A549 (cell line): ENCODE results near the gene PDE3A. TPM values are rescaled to one million over a fixed set of nuclear protein-coding genes. Genes with fewer than 3 reads are reported as not detected.

Experiments used
- ATAC-seq, 2 experiments: fragments of 200-7000 bp in 1 of 2; fragments of >200 bp in 1 of 2; cut with Nextera tagmentation in 1 of 2; cut with Tn5 transposase in 1 of 2; 3 replicates each; pipeline versions ENCODE4 v1.8.0 to v1.9.1; 2018 to 2020; ENCODE audit warnings: mild to moderate bottlenecking in 1 of 2, moderate library complexity in 1 of 2
- CTCF ChIA-PET: fragments of 300-600 bp; sonication (Branson Sonifier 250); formaldehyde crosslinking; extraction: SDS; loops from one replicate; lab custom pipeline; 2021; ENCODE audit warnings: antibody characterized with exemption, inconsistent platforms; lab: Yijun Ruan, JAX
- POLR2A ChIA-PET: fragments of 350-600 bp; formaldehyde crosslinking; extraction: SDS; loops from one replicate; lab custom pipeline; 2021; ENCODE audit warnings: antibody characterized with exemption, inconsistent platforms; lab: Yijun Ruan, JAX
- DNase-seq, 2 experiments: peaks; one replicate each; pipeline versions ENCODE4 v3.0.0 to v3.0.0-alpha.2; 2011 to 2016; ENCODE audit warnings: low read depth in 1 of 2, low spot score in 1 of 2
- FAIRE-seq: peaks from 2 replicates; lab custom pipeline; 2011; peaks lifted over from hg19 to GRCh38; lab: Jason Lieb, UNC
- H3K27ac ChIP-seq, 2 experiments: fragments of >200 bp; sonication (Bioruptor Twin); formaldehyde crosslinking; 3 replicates each; pipeline ENCODE4 v1.5.1; 2016 to 2017
- H3K4me1 ChIP-seq: fragments of >200 bp; sonication (Bioruptor Twin); formaldehyde crosslinking; 3 replicates; pipeline ENCODE4 v1.6.1; 2016
- H3K4me2 ChIP-seq: fragments of >200 bp; sonication (Bioruptor Twin); formaldehyde crosslinking; 3 replicates; pipeline ENCODE4 v1.6.1; 2016
- H3K4me3 ChIP-seq: fragments of >200 bp; sonication (Bioruptor Twin); formaldehyde crosslinking; 3 replicates; pipeline ENCODE4 v1.5.1; 2016
- H3K9me3 ChIP-seq: fragments of >200 bp; sonication (Bioruptor Twin); formaldehyde crosslinking; 3 replicates; pipeline ENCODE4 v1.6.1; 2016
- ATOH8 ChIP-seq: fragments of 250-450 bp; sonication (Bioruptor Pico); IDR thresholded peaks from 2 replicates; pipeline ENCODE4 v1.5.0; 2020; ENCODE audit warnings: low read depth, mild to moderate bottlenecking, moderate library complexity
- BCL3 ChIP-seq: fragments of >200 bp; sonication (Bioruptor Twin); formaldehyde crosslinking; IDR thresholded peaks from 3 replicates; pipeline ENCODE4 v1.6.1; 2016
- ELK1 ChIP-seq: fragments of 150-350 bp; IDR thresholded peaks from 2 replicates; pipeline ENCODE4 v1.6.1; 2014; ENCODE audit warnings: low read depth, mild to moderate bottlenecking, low read length
- EP300 ChIP-seq, 2 experiments: fragments of >200 bp; sonication (Bioruptor Twin); formaldehyde crosslinking; IDR thresholded peaks; 2 replicates in 1 of 2; 3 replicates in 1 of 2; pipeline ENCODE4 v1.6.1; 2016 to 2017
- FOSL2 ChIP-seq, 2 experiments: fragments of 450-650 bp in 1 of 2; fragments of >200 bp in 1 of 2; sonication (Bioruptor Twin) in 1 of 2; formaldehyde crosslinking; IDR thresholded peaks; 2 replicates each; pipeline versions ENCODE4 v1.5.0 to v1.6.1; 2016 to 2020; ENCODE audit warnings: mild to moderate bottlenecking in 1 of 2, moderate library complexity in 1 of 2
- GATA3 ChIP-seq: IDR thresholded peaks from 2 replicates; pipeline ENCODE4 v1.6.1; 2012; ENCODE audit warnings: borderline replicate concordance
- HOXB13 ChIP-seq: fragments of 250-450 bp; sonication (Bioruptor Pico); IDR thresholded peaks from 2 replicates; pipeline ENCODE4 v1.5.0; 2020; ENCODE audit warnings: low read depth, mild to moderate bottlenecking, moderate library complexity
- HOXB5 ChIP-seq: fragments of 250-450 bp; sonication (Bioruptor Pico); IDR thresholded peaks from 2 replicates; pipeline ENCODE4 v1.5.0; 2020; ENCODE audit warnings: mild to moderate bottlenecking, moderate library complexity
- KDM1A ChIP-seq: fragments of 200-600 bp; sonication (generic); IDR thresholded peaks from 2 replicates; pipeline ENCODE4 v1.6.1; 2016; ENCODE audit warnings: low read depth, mild to moderate bottlenecking
- MAFK ChIP-seq: fragments of 450-650 bp; IDR thresholded peaks from 2 replicates; pipeline ENCODE4 v1.6.1; 2014; ENCODE audit not compliant: partially characterized antibody
- MAZ ChIP-seq: fragments of 150-350 bp; IDR thresholded peaks from 2 replicates; pipeline ENCODE4 v1.6.1; 2014; ENCODE audit warnings: antibody characterized with exemption, low read depth, low read length, borderline replicate concordance
- MYC ChIP-seq: IDR thresholded peaks from 2 replicates; pipeline ENCODE4 v1.6.1; 2012; ENCODE audit warnings: mild to moderate bottlenecking, inconsistent platforms, low read length, improper control_type of control experiment, borderline replicate concordance
- RFX5 ChIP-seq: fragments of 450-650 bp; IDR thresholded peaks from 2 replicates; pipeline ENCODE4 v1.7.1; 2014; ENCODE audit warnings: antibody characterized with exemption, mild to moderate bottlenecking, moderate library complexity
- TFCP2L1 ChIP-seq: fragments of 250-450 bp; sonication (Bioruptor Pico); IDR thresholded peaks from 2 replicates; pipeline ENCODE4 v1.5.0; 2021; ENCODE audit warnings: mild to moderate bottlenecking
- USF2 ChIP-seq: fragments of 450-650 bp; IDR thresholded peaks from 2 replicates; pipeline ENCODE4 v1.6.1; 2014; ENCODE audit warnings: antibody characterized with exemption
- WGBS: methylation state at CpG from one replicate; pipeline ENCODE4 v1.1.6; 2017; ENCODE audit errors: missing lambda C conversion rate; 5-methylcytosine and 5-hydroxymethylcytosine counted together
- polyA plus RNA-seq, 4 experiments: library from polyadenylated mRNA; depleted of rRNA in 3 of 4; stranded (reverse); fragments of >200 nt; fragmentation: RNase III in 1 of 4; extraction: RNeasy Plus Mini Kit Qiagen cat#74134 plus additional on column Dnase treatment in 1 of 4; gene quantifications; 2 replicates in 3 of 4; 3 replicates in 1 of 4; pipeline ENCODE4 v1.2.3, GENCODE V29; 2011 to 2017

PDE3A gene
- polyA plus RNA-seq, 2 of the 4 experiments (the other 2 are of a cell fraction) = 7.6 to 12.7 TPM

GRCh38 chr12:20523658-20524057 lies 155.3 kb downstream of the PDE3A start:
- no peak for DNase-seq
- H3K9me3 ChIP-seq = peaks cover 19% of the 10 kb centered on the region; the same call in 2 of the 3 replicates
- no peak for ATAC-seq
- POLR2A ChIA-PET = no interaction called here
- H3K27ac ChIP-seq = peak overlapping the region; percentile 70 to 85
- peaks cover 47% of the 10 kb centered on the region for H3K4me1 ChIP-seq
- no peak overlapping the region for H3K4me3 ChIP-seq
- TF ChIP-seq MAZ (no peak), FOSL2 (IDR thresholded peaks at IDR 0.05) (no peak; the same call in 1 of the 2 replicates), FOSL2 (CRISPR knock-in tag; IDR thresholded peaks at IDR 0.05) (peak; percentile 83)
- peak overlapping the region; percentile 38 for H3K4me2 ChIP-seq
- no peak for FAIRE-seq
- CTCF ChIA-PET = interaction anchor here (1.3 to 1.9 kb wide), 2 partner anchors 15 to 25 kb away, joined by 3 to 6 read pairs; no protein-coding TSS in a partner anchor
- 39% methylated on average over 2 of the region's 2 CpGs for WGBS

- WGBS = 88% methylated on average over 5 of the region's 5 CpGs
Observed at GRCh38 chr12:20524113-20524512, 155.8 kb downstream of the PDE3A start.

GRCh38 chr12:20525064-20525610 lies 156.8 kb downstream of the PDE3A start:
- Histone ChIP-seq H3K27ac (peak overlapping the region; percentile 85 to 95), H3K9me3 (peaks cover 19% of the 10 kb centered on the region; the same call in 2 of the 3 replicates), H3K4me2 (peak overlapping the region; percentile 82), H3K4me3 (no peak overlapping the region), H3K4me1 (peaks cover 61% of the 10 kb centered on the region)
- TF ChIP-seq MAFK (no peak), MYC (no peak), FOSL2 (IDR thresholded peaks at IDR 0.05) (peak; percentile 6; the same call in 1 of the 2 replicates), FOSL2 (CRISPR knock-in tag; IDR thresholded peaks at IDR 0.05) (no peak)
- ChIA-PET POLR2A (no interaction called here), CTCF (interaction anchor here (1.9 kb wide), 1 partner anchor 24 kb away, joined by 6 read pairs; no protein-coding TSS in a partner anchor)
- no peak for ATAC-seq
- 79% methylated on average over 4 of the region's 4 CpGs for WGBS
- no peak for FAIRE-seq
- peak in 1 of 2 experiments; percentile 49 for DNase-seq

More at GRCh38 chr12:20524113-20524512, 155.8 kb downstream of the PDE3A start:
- DNase-seq = no peak
- FAIRE-seq = no peak
- ATAC-seq = no peak
- Histone ChIP-seq H3K9me3 (peaks cover 19% of the 10 kb centered on the region; the same call in 2 of the 3 replicates), H3K4me1 (peaks cover 52% of the 10 kb centered on the region)
- CTCF ChIA-PET = interaction anchor here (1.3 to 1.9 kb wide), 2 partner anchors 15 to 25 kb away, joined by 3 to 6 read pairs; no protein-coding TSS in a partner anchor
- POLR2A ChIA-PET = no interaction called here
- TF ChIP-seq ELK1 (no peak), TFCP2L1 (no peak), ATOH8 (CRISPR knock-in tag) (no peak), BCL3 (no peak), HOXB5 (CRISPR knock-in tag) (no peak), KDM1A (no peak), RFX5 (no peak), USF2 (no peak), HOXB13 (CRISPR knock-in tag) (no peak), GATA3 (no peak), EP300 (IDR thresholded peaks at IDR 0.05) (no peak)
- TF ChIP-seq, all 56 proteins: peak for 0
- H3K27ac ChIP-seq = peak overlapping the region; percentile 70 to 85
- no peak overlapping the region for H3K4me3 ChIP-seq
- peak overlapping the region; percentile 38 for H3K4me2 ChIP-seq
